ENCODE results near the gene GALNT14. TPM values are rescaled to one million over a fixed set of nuclear protein-coding genes. Genes with fewer than 3 reads are reported as not detected.
"Not testable (repeated sequence)": the region's sequence is repeated elsewhere in the genome, so short reads cannot be mapped to it uniquely, and the experiment has no call there.

Gene GALNT14
- total RNA-seq, 1 donor from 2014 or later, result 1.7 TPM

- no peak for DNase-seq
These were observed 201.3 kb downstream of the GALNT14 start for GRCh38 chr2:30936977-30937376.

- no peak for DNase-seq
These were observed 202.4 kb downstream of the GALNT14 start for GRCh38 chr2:30935795-30936194.

- DNase-seq, result no peak
These were observed 204.2 kb downstream of the GALNT14 start for GRCh38 chr2:30934066-30934465.

- no peak for DNase-seq
These were observed 204.7 kb downstream of the GALNT14 start for GRCh38 chr2:30933496-30933895.

GRCh38 chr2:30932870-30933269 is 205.4 kb downstream of the GALNT14 start:
- no peak for DNase-seq

- DNase-seq, result no peak
These were observed 206.3 kb downstream of the GALNT14 start for GRCh38 chr2:30931841-30932407.

GRCh38 chr2:30930716-30931115 is 207.5 kb downstream of the GALNT14 start:
- DNase-seq, result no peak

- no peak for DNase-seq
These were observed 210.7 kb downstream of the GALNT14 start for GRCh38 chr2:30927465-30928075.

GRCh38 chr2:30926606-30927005 is 211.6 kb downstream of the GALNT14 start:
- DNase-seq, result no peak

GRCh38 chr2:30923623-30924022 is 214.6 kb downstream of the GALNT14 start:
- no peak for DNase-seq

- no peak for DNase-seq
These were observed 217.7 kb downstream of the GALNT14 start for GRCh38 chr2:30920511-30920910.

- DNase-seq, result no peak
These were observed 222.8 kb downstream of the GALNT14 start for GRCh38 chr2:30915486-30915885.

GRCh38 chr2:30914456-30914855 is 223.8 kb downstream of the GALNT14 start:
- no peak for DNase-seq

- no peak for DNase-seq
These were observed 226.2 kb downstream of the GALNT14 start for GRCh38 chr2:30912056-30912455.

- no peak for DNase-seq
These were observed 226.9 kb downstream of the GALNT14 start for GRCh38 chr2:30911327-30911726.

- no peak for DNase-seq
These were observed 227.6 kb downstream of the GALNT14 start for GRCh38 chr2:30910686-30911085.

- DNase-seq, result not testable (repeated sequence)
These were observed 233.8 kb downstream of the GALNT14 start for GRCh38 chr2:30904437-30904836.

- DNase-seq, result no peak
These were observed 234.9 kb downstream of the GALNT14 start for GRCh38 chr2:30903326-30903725.

GRCh38 chr2:30900381-30900780 is 237.9 kb downstream of the GALNT14 start:
- DNase-seq, result no peak

- no peak for DNase-seq
These were observed 238.7 kb downstream of the GALNT14 start for GRCh38 chr2:30899516-30900054.

- no peak for DNase-seq
These were observed 240.7 kb downstream of the GALNT14 start for GRCh38 chr2:30897539-30897938.

GRCh38 chr2:30894498-30895119 is 243.6 kb downstream of the GALNT14 start:
- DNase-seq, result no peak

- DNase-seq, result no peak
These were observed 249.3 kb downstream of the GALNT14 start for GRCh38 chr2:30888852-30889409.

GRCh38 chr2:30886080-30886479 is 252.2 kb downstream of the GALNT14 start:
- DNase-seq, result no peak
